ENCODE measurements around the gene PAK1IP1.
"Not testable (repeated sequence)": the region's sequence is repeated elsewhere in the genome, so short reads cannot be mapped to it uniquely, and the experiment has no call there.

PAK1IP1 gene

GRCh38 chr6:10692965-10693538 is 1.7 kb upstream of the PAK1IP1 start:
- DNase-seq = no peak

DNA sequence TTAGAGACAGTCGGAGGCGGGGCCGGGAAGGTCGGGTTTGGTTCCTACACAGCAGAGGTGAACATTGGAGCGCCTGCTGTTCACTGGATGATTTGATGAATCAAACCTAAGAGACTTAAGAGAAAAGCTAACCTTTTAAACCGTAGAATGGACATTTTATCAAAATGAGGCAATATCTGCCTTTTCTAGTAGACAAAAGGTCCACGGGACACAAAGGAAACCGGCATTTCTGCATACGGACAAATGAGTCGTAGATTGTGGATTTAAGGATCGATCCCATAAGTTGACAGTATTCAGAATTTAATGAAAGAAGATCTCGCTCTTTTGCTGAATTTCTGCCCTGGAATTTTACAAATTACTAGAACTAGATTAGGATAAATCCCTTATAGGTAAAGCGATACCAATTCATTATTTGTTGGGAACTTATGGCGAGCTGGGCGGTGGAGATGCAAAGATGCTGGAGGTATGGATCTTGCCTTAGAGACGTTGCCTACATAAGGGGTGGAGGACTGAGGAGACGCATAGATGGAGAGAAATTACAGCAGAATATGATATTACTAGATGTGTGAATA is 400 bp downstream of the PAK1IP1 start:
- no peak for DNase-seq

DNA sequence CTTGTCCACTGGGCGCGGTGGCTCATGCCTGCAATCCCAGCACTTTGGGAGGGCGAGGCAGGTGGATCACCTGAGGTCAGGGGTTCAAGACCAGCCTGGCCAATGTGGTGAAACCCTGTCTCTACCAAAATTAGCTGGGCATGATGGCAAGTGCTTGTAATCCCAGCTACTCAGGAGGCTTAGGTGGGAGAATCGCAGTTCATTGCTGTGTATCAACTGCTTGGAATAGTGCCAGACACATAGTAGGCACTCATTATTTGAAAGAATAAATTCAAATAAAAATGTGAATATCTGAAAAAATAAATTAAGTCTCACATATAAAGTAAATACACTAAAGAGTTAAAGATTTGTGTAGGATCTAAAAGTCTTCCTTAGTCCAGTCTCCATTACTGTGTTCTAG is 1.9 kb downstream of the PAK1IP1 start:
- no peak for DNase-seq

GRCh38 chr6:10713962-10714361 is 19.2 kb downstream of the PAK1IP1 start:
- no peak for DNase-seq

DNA sequence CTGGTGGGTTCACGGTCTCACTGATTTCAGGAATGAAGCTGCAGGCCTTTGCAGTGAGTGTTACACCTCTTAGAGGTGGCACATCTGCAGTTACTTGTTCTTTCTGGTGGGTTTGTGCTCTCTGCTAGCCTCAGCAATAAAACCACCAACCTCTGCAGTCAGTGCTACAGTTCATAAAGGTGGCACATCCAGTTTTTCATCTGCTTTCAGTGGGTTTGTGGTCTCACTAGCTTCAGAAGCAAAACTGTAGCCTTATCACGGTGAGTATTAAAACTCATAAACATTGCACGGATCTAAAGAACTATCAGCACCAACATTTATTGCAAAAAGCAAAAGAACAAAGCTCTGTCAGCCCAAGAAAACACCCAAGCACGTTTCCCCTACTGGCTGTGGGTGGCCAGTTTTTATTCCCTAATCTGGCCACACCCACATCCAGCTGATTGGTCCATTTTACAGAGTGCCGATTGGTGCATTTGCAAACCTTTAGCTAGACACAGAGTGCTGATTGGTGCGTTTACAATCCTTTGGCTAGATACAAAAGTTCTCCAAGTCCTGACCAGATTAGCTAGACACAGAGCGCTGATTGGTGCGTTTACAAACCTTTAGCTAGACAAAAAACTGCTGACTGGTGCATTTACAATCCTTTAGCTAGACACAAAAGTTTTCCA is 24.7 kb downstream of the PAK1IP1 start:
- peak; percentile 30 for DNase-seq

GRCh38 chr6:10719964-10720264 is 25.1 kb downstream of the PAK1IP1 start:
- DNase-seq = no peak

DNA sequence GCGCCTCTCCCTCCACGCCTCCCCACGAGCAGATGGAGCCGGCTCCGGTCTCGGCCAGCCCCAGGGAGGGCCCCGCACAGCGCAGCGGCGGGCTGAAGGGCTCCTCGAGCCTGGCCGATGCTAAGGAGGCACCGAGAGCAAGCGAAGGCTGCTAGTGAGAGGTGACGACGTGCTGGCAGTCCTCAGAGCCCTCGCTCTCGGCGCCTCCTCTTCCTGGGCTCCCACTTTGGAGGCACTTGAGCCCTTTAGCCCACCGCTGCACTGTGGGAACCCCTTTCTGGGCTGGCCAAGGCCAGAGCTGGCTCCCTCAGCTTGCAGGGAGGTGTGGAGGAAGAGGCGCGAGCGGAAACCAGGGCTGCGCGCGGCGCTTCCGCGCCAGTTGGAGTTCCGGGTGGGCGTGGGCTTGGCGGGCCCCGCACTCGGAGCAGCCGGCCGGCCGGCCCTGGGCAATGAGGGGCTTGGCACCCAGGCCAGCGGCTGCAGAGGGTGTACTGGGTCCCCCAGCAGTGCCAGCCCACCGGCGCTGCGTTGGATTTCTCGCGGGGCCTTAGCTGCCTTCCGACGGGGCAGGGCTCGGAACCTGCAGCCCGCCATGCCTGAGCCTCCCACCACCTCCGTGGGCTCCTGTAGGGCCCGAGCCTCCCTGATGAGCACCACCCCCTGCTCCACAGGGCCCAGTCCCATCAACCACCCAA is 25.6 kb downstream of the PAK1IP1 start:
- peak; percentile 12 for DNase-seq

DNA sequence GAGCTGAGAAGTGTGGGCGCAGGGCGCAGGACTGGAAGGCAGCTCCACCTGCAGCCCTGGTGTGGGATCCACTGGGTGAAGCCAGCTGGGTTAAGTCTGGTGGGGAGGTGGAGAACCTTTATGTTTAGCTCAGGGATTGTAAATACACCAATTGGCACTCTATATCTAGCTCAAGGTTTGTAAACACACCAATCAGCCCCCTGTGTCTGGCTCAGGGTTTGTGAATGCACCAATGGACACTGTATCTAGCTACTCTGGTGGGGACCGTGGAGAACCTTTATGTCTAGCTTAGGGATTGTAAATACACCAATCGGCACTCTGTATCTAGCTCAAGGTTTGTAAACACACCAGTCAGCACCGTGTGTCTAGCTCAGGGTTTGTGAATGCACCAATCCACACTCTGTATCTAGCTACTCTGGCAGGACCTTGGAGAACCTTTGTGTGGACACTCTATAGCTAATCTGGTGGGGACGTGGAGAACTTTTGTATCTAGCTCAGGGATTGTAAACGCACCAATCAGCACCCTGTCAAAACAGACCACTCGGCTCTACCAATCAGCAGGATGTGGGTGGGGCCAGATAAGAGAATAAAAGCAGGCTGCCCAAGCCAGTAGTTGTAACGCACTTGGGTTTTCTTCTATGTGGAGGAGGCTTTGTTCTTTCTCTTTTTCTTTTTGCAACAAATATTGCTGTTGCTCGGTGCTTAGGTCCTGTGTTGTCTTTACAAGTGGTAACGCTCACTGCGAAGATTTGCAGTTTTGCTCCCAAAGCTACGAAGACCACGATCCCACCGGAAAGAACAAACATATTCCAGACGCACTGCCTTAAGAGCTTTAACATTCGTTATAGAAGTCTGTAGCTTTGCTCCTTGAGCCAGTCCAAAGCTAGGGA is 26.4 kb downstream of the PAK1IP1 start:
- DNase-seq = not testable (repeated sequence)

GRCh38 chr6:10721850-10722569 is 27.2 kb downstream of the PAK1IP1 start:
- DNase-seq = no peak

DNA sequence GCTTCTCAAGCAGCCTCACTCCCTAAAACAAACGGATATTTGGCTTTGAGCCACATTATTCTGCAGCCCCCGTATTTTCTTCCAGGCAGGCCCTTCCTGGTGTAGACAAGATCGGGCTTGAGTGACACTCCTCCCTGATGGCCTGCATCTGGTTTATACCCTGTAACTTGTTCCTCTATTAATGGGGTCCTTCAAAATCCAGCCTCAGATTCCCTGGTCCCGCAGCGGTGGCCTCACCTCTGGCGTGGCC is 27.7 kb downstream of the PAK1IP1 start:
- DNase-seq = no peak

DNA sequence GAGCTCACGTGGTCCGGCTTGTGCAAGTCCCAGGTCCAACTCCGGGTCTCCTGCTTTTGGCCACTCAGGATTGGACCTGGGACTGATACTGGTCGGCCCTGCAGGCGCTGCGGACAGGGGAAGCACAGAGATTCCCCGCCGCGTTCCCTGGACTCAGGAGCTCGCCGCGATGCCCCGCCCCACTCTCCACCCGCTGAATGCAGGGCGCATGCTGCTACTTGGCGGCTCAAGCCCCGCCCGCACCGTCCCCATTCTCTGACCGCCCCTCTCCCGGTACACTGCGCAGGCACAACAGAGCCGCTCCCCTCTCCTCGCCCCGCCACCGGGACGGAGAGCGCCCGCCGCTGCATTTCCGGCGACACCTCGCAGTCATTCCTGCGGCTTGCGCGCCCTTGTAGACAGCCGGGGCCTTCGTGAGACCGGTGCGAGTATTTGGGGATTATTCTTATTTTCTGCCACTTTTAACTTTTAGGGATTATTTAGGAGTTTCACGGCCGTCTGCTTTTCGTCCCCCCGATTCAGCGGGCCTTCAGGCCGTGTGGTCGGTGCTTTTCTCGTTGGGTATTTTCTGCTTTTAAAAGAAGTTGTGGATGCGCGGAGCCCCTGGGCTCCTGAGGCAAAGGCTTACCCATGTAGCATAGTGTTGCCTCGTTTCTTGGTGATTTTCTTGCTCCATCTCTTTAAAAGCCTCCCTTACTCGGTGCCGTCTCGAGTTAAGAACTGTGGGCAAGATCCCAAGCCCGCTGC is 28.2 kb downstream of the PAK1IP1 start, which contains the start of gene TMEM14C:
TSS of gene TMEM14C (plus strand) at position 251 of the 747 bp plus-strand sequence. CDS start 1,544 bp downstream, outside the sequence.
- DNase-seq = peak; percentile 92

DNA sequence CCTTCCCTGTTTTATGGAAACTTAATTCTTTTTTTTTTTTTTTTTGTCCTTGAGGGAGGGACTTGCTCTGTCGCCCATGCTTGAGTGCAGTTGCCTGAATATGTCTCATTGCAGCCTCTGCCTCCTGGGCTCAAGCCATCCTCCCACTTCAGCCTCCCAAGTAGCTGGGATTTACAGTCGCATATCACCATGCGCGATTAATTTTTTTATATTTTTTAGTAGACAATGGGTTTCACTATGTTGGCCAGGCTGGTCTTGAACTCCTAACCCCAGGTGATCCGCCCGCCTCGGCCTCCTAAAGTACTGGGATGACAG is 28.8 kb downstream of the PAK1IP1 start:
- DNase-seq = no peak

GRCh38 chr6:10725044-10725443 is 30.3 kb downstream of the PAK1IP1 start:
- no peak for DNase-seq

DNA sequence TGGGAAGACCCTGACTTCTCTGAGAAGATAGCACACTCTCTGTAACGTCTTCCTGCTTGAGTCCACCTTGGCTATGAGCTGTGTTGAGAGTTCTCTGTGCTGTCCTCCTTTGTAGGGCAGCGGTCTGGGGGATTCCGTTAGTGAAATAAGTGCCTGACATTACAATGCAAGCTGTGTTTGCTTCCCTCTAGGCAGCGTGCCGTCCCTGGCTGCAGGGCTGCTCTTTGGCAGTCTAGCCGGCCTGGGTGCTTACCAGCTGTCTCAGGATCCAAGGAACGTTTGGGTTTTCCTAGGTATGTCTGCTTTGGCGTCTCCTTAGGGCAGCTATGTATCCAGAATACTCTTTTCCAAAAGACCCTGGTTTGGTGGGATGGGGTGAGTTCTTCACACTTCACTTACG is 30.9 kb downstream of the PAK1IP1 start:
- DNase-seq = no peak

DNA sequence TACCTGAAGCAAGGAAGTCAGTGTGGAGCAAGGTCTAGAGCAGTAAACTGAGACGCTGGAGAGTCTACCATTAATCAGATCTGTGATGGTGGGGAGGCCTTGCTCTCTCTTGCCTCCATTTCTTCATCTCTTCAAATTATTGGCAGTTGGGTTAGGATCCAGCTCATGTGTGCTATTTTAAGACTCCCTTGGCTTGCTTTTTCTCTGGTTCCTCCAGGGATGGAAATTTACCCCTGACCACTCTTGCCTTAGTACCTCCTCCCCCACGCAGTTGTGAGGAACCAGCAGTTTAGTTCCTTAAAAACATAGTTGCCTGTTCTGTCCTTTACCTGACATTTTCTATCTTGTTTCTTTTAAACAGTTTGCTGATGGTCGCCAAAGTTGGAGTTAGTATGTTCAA is 35.5 kb downstream of the PAK1IP1 start:
- DNase-seq = peak; percentile 78

DNA sequence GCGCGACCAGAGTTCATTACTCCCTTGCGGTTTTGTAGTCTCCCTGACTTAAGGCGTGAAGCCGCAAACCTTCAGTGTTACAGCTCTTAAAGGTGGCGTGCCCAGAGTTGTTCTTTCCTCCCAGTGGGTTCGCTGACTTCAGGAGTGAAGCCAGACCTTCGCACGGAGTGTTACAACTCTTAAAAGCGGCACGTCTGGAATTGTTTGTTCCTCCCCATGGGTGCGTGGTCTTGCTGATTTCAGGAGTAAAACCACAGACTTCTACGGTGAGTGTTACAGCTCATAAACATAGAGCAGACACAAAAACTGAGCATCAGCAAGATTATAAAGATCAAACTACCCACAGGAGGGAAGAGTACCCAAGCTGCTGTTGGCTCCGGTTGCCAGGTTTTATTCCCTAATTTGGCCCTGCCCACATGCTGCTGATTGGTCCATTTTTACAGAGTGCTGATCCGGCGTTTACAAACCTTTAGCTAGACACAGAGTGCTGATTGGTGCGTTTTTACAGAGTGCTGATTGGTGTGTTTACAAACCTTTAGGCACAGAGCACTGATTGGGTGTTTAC is 38.5 kb downstream of the PAK1IP1 start:
- no peak for DNase-seq

DNA sequence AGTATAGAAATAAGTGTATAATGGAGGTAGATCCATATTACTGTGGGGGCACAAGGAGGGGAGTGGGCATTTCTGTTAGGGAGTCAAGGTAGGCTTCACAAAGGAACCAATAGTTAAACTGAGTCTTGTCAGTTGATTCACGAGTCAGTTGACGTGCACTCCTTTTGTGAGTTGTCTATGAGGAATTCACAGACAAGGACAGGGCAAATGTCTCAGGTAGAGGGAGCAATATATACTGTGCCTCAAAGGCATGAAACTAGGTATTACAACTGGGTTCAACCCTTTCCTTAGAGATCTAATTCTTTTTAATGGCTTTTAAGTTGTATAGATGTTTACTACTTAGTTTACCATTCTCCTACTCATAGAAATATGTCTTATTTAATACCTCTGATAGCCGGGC is 39.1 kb downstream of the PAK1IP1 start:
- DNase-seq = no peak

- no peak for DNase-seq
Measured at GRCh38 chr6:10736731-10737130, 42.0 kb downstream of the PAK1IP1 start.

DNA sequence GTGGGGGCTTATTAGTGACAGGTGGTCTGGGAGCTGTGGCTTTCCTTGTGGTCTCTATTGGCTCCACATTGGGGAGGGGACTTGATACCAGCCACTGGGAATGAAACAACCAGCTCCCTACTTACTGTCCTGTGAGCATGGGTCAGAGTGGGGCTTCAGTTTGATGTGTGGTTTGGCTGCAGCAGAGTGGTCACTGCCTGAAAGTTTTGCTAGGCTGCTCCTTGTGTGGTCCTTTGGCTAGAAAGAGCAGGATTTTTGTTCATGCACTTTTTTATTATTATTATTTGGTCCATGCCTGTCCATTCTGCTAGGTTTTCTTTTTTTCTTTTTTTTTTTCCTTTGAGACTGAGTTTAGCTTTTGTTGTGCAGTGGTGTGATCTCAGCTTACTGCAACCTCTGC is 45.3 kb downstream of the PAK1IP1 start:
- DNase-seq = no peak

DNA sequence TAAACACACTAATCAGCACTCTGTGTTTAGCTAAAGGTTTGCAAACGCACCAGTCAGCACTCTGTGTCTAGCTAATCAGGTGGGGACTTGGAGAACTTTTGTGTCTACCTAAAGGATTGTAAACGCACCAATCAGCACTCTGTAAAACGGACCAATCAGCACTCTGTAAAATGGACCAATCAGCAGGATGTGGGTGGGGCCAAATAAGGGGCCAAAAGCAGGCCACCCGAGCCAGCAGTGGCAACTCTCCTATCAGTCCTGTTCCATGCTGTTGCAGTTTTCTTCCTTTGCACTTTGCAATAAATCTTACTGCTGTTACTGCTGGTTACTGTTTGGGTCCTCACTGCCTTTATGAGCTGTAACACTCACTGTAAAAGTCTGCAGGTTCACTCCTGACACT is 46.9 kb downstream of the PAK1IP1 start:
- DNase-seq = not testable (repeated sequence)

DNA sequence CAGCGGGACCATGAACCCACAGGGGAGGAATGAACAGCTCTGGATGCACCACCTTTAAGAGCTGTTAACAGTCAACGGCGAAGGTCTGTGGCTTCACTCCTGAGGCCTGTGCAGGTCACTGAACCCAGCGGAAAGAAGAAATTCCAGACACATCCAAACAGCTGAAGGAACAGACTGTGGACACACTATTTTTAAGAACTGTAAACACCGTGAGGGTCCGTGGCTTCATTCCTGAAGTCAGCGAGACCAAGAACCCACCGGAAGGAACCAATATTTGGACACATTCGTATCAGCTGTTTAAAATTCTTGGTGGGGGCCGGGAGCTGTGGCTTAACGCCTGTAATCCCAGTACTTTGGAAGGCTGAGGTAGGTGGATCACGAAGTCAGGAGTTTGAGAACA is 47.5 kb downstream of the PAK1IP1 start:
- DNase-seq = no peak

- DNase-seq = no peak
Measured at GRCh38 chr6:10743515-10743914, 48.7 kb downstream of the PAK1IP1 start.

Measured in MV-4-11 (cell line).